Body of pancreas (tissue), 4 donors: ENCODE data around the gene ZSCAN5A. TPM values are rescaled to one million over a fixed set of nuclear protein-coding genes. Genes with fewer than 3 reads are reported as not detected.

ENCODE experiments used
- ATAC-seq: fragments of 150-250 bp; one replicate; pipeline ENCODE4 v1.9.1; 2016
- DNase-seq, 4 donors: peaks; one replicate each; pipeline ENCODE4 v3.0.0-alpha.2; 2019
- H3K27ac ChIP-seq, 4 donors: fragments of 200-600 bp; sonication (generic); 1 replicate in 3 of 4; 2 replicates in 1 of 4; pipeline versions ENCODE4 v1.5.1 to v1.6.1; 2016 to 2019; ENCODE audit warnings: mild to moderate bottlenecking in 1 of 4, mixed read lengths in 1 of 4, moderate library complexity in 1 of 4
- H3K27me3 ChIP-seq, 2 donors: fragments of 200-600 bp; sonication (generic); one replicate each; pipeline ENCODE4 v1.6.0; 2016; ENCODE audit warnings: mild to moderate bottlenecking in 1 of 2
- H3K36me3 ChIP-seq, 2 donors: fragments of 200-600 bp; sonication (generic); replicated peaks in 1 of 2; 2 replicates each; pipeline ENCODE4 v1.5.1; 2016; ENCODE audit warnings: low read depth in 2 of 2; ENCODE audit not compliant: insufficient read depth in 1 of 2
- H3K4me1 ChIP-seq: fragments of 200-600 bp; sonication (generic); one replicate; pipeline ENCODE4 v1.6.0; 2016
- H3K4me3 ChIP-seq, 2 donors: fragments of 200-600 bp; sonication (generic); 1 replicate in 1 of 2; 2 replicates in 1 of 2; pipeline ENCODE4 v1.5.1; 2016 to 2019
- H3K9me3 ChIP-seq, 3 donors: fragments of 200-600 bp; sonication (generic); 1 replicate in 2 of 3; 2 replicates in 1 of 3; pipeline ENCODE4 v1.5.1; 2016
- CTCF ChIP-seq, 7 experiments: fragments of 450-650 bp in 4 of 7; fragments of 200-600 bp in 3 of 7; sonication (generic) in 3 of 7; IDR thresholded peaks; one replicate each; pipeline ENCODE4 v1.5.1; 2016 to 2019; ENCODE audit warnings: antibody characterized with exemption in 7 of 7
- POLR2A ChIP-seq, 3 donors: fragments of 450-650 bp; IDR thresholded peaks; one replicate each; pipeline ENCODE4 v1.6.1; 2016; ENCODE audit warnings: antibody characterized with exemption in 3 of 3, mild to moderate bottlenecking in 2 of 3
- WGBS, 2 donors: methylation state at CpG; one replicate each; pipeline ENCODE4 v1.1.5; 2017; 5-methylcytosine and 5-hydroxymethylcytosine counted together
- intact Hi-C: fragments of 100-400 bp; cut with DNase I; formaldehyde crosslinking; loops from one replicate; pipeline ENCODE4 v1.15.1; 2023
- total RNA-seq, 2 donors: library from RNA; depleted of rRNA; stranded (reverse); fragments of >200 nt; gene quantifications; one replicate each; pipeline ENCODE4 v1.1.0, GENCODE V29; 2016

The ZSCAN5A gene
- total RNA-seq: 1 to 10 TPM; 4.9 to 7.3 TPM

DNA sequence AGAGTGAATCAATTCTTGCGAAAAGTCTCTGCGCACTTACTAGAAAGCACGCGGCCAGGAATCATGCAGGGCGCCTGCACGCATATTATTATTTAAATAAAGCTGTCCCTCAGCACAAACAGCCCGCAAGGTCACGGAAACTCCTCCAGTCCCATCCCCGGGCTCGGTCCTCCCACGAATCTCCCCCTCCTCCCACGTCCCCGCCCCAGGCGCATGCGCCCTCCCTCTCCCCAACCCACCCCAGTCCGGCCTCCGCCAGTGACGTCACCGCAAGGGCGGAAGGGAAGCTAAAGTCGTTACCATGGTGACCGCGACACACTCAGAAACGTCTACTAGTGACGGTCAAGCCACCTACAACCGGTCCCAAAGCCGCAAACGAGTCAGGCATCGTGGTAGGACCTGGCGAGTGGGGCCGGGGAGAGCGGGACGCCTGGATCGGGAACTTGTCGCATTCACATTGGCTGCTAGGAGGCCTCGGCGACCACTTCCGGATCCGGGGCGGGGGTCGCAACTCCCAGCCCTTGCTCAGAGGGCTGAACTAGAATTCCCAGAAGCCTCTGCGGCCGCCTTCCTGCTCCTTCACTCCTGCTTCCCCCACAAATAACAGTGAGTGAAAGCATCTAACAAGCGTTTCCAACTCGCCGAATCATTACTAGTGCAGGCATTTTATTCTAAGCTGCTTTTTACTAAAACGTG is at the start of gene ZSCAN5A:
Gene ZSCAN5A, minus strand, starts transcription at position 459 of the 696 bp plus-strand sequence. CDS start 89,793 bp downstream, outside the sequence.
- Histone ChIP-seq H3K27ac (peak within 1 kb of the TSS; percentile 92 to 98 (median 94)), H3K36me3 (no peaks in the 10 kb centered on the region), H3K27me3 (no peaks in the 10 kb centered on the region), H3K9me3 (no peaks in the 10 kb centered on the region), H3K4me3 (peak within 1 kb of the TSS; percentile 33 to 53), H3K4me1 (peaks cover 23% of the 10 kb centered on the region)
- intact Hi-C loops: no loop called here
- WGBS, 2 donors: 0 to 1% methylated on average over 27 to 44 of the region's 47 CpGs
- DNase-seq: peak; percentile 95 to 97 (median 96)
- ATAC-seq: peak; percentile 90
- peak in 1 of 7 experiments; percentile 4 for TF ChIP-seq CTCF (IDR thresholded peaks at IDR 0.05)
- TF ChIP-seq POLR2A (IDR thresholded peaks at IDR 0.05): peak in 2 of 3 donors; percentile 76 to 81

- H3K9me3 ChIP-seq: peaks cover 0 to 11% (median 0%) of the 10 kb centered on the region in 3 donors
Observed at GRCh38 chr19:56360841-56361240, 46.2 kb upstream of the ZSCAN5A start.

GRCh38 chr19:56356944-56357343 is 42.3 kb upstream of the ZSCAN5A start:
- Histone ChIP-seq H3K36me3 (no peaks in the 10 kb centered on the region), H3K27ac (no peak overlapping the region), H3K4me3 (no peak overlapping the region), H3K4me1 (no peaks in the 10 kb centered on the region), H3K9me3 (peaks cover 0 to 11% (median 0%) of the 10 kb centered on the region in 3 donors), H3K27me3 (no peaks in the 10 kb centered on the region)
- ATAC-seq: no peak
- WGBS, 2 donors: 56 to 91% methylated on average over 2 of the region's 2 CpGs
- TF ChIP-seq CTCF (IDR thresholded peaks at IDR 0.05) (no peak), POLR2A (IDR thresholded peaks at IDR 0.05) (no peak)
- DNase-seq: no peak
- intact Hi-C loops: loop anchor here (10.0 kb wide), 1 partner anchor 292 kb away; no protein-coding TSS in a partner anchor

More at GRCh38 chr19:56360841-56361240, 46.2 kb upstream of the ZSCAN5A start:
- no peak overlapping the region for H3K4me3 ChIP-seq
- intact Hi-C loops: no loop called here
- no peaks in the 10 kb centered on the region for H3K4me1 ChIP-seq
- 84 to 85% methylated on average over 2 of the region's 2 CpGs for WGBS, 2 donors
- no peaks in the 10 kb centered on the region for H3K27me3 ChIP-seq
- ATAC-seq: no peak
- TF ChIP-seq CTCF (IDR thresholded peaks at IDR 0.05): no peak
- no peak for TF ChIP-seq POLR2A (IDR thresholded peaks at IDR 0.05)
- DNase-seq: no peak
- H3K36me3 ChIP-seq: no peaks in the 10 kb centered on the region
- no peak overlapping the region for H3K27ac ChIP-seq

- Histone ChIP-seq H3K9me3 (no peaks in the 10 kb centered on the region), H3K4me3 (no peak overlapping the region), H3K27ac (no peak overlapping the region), H3K4me1 (no peaks in the 10 kb centered on the region), H3K36me3 (no peaks in the 10 kb centered on the region), H3K27me3 (no peaks in the 10 kb centered on the region)
- 20 to 31% methylated on average over 1 of the region's 1 CpG for WGBS, 2 donors
- intact Hi-C loops: loop anchor here (10.0 kb wide), 1 partner anchor 291 kb away; no protein-coding TSS in a partner anchor
- DNase-seq: no peak
- no peak for ATAC-seq
- TF ChIP-seq CTCF (IDR thresholded peaks at IDR 0.05) (no peak), POLR2A (IDR thresholded peaks at IDR 0.05) (no peak)
Observed at GRCh38 chr19:56355517-56355916, 40.9 kb upstream of the ZSCAN5A start.
